ENCODE results near the gene KLHL2.

- no peak for TF ChIP-seq CTCF (conservative IDR thresholded peaks at IDR 0.05; ENCODE audit: low read depth in 2 of 2)
- TF ChIP-seq JUNB (IDR thresholded peaks at IDR 0.05; ENCODE audit: unreplicated experiment), result no peak
- TF ChIP-seq POLR2AphosphoS5 (IDR thresholded peaks at IDR 0.05; ENCODE audit: low read depth), result no peak
- no peak for TF ChIP-seq EZH2 (IDR thresholded peaks at IDR 0.05; ENCODE audit: low read depth, unreplicated experiment)
- TF ChIP-seq EZH2phosphoT487 (IDR thresholded peaks at IDR 0.05; ENCODE audit: unreplicated experiment), result no peak
Measured at GRCh38 chr4:165167650-165168049, 39.7 kb upstream of the KLHL2 start.

All from GM23338 (cell line).